Activated CD8-positive, alpha-beta memory T cell treated with anti-CD3 and anti-CD28 coated beads, Interleukin-2, amount 50 U/mL, for 48 hours (primary cell): ENCODE data around the gene ACY1.

Experiments used
- DNase-seq: peaks from one replicate; pipeline ENCODE4 v3.0.0-alpha.2; 2020

Gene ACY1

DNA sequence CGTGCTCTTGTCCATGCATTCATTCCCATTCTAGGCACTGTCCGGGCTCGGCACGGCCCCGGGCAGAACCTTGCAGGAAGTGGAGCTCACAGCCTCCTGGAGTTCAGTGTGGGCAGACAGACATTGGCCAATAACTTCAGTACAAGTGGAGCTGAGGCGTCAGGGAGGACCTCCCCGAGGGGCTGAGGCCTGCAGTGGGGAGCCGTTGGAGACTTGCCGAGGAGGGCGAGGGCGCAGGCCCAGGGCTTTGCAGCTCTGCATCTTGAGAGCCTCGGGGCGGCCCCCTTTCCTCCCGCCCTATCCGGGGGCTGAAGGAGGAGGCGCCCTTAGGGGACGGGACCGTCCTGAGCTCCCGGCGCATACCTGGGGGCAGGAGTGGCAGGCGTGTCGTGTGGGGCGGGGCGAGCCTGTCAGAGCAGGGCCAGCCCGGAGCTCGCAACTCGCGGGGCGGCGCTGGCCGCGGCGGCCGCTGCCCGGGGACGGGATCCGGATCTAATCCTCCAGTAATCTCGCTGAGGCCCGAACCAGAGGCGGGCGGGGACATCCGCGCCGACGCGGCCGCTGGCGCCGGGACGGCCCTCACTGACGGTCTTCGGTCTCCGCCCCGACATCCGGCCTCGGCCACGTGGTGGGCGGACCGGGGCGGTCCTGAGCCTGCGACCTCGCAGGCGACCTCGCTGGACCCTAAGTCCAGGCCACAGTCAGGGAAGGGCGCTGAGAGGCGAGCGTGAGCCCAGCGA is at the start of gene ACY1:
Gene ACY1 (plus strand): TSS at position 698 of the 740 bp plus-strand sequence. CDS start 530 bp downstream, outside the sequence.
- DNase-seq, result peak; percentile 88

DNA sequence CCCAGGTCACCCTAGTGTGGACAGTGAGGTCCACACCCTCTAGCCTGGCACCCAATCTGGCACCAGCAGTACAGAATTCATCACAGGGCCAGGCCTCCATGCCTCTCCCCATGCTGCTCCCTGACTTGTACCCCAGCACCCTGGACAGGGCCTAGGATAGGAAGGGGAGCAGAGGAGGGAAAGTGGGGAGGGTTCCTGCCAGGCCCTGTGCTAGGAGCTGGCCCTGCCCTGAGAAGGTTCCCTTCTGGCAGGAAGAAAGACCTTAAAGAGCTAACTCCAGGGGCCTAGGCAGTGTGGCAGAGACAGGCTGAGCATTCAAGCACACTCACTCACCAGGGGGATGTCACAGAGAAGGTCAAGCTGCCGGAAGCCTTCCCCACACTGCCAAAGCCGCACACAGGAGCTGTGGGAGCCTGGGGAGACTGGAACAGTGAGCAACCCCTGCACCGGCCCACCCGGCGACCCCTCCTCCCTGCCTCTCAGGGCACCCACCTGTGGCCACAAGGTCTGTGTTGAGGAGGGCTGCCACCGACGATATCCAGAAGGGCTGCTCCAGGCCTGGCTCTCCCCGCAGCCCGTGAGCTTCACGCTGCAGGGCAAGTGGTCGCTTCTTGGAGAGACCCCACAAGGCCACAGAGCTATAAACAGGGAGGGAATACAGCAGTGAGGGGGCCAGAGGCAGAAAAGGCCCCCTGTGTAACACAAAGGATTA is 49.0 kb upstream of the ACY1 start:
- DNase-seq, result peak; percentile 34

- DNase-seq, result no peak
Measured at GRCh38 chr3:51934991-51935885, 48.1 kb upstream of the ACY1 start.

DNA sequence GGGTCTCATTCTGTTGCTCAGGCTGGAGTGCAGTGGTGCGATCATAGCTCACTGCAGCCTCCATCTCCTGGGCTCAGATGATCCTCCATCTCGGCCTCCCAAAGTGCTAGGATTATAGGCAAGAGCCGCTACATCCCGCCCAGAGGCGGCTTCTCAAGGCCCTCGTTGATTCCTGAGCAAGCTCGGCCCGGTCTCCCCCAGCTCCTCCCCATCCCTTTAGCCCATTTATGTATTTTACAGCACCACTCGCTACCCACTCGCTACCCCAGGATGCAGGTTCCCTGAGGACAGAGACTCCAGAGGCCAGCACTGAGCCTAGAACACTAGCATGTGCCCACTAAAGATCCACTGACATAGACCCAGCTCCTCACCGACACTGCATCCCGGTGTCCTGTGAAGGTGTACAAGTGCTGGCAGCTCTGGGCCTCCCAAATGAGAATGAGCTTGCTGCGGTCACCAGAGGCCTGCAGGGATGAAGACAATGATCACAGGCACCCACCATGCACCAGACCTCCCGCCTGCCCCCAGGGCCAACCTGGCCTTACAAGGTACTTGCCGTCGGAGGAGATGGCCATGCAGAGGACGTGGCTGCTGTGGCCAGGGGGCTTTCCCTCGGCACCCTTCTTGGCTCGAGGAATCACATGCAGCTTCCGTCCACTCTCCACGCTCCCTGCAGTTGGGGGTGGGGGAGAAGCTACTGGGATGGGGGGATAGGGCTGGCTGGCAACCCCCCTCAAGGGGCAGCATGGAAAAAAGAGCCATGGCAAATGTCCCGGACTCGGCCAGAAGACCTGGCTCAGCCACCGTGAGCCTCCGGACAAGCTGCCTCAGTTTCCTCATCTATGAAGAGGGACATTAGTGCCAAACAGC is 47.2 kb upstream of the ACY1 start:
- no peak for DNase-seq

DNA sequence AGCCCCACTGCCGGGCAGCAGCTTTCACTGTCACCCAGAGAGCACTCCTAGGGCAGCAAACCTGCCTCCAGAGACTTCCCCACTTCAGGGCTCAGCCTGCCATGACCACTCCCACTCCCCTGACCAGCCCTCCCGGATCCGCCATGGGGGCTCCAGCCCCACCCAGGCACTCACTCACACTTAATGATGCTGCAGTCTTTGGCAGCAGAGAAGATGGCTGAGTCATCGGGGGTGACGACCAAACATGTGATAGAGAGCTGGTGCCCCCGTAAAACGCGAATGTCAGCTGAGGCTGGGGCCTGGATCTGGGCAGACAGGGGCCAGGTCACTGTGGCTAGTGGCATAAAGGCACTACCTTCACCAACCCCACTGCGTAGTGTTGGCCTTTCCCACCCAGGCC is 46.3 kb upstream of the ACY1 start:
- no peak for DNase-seq

DNA sequence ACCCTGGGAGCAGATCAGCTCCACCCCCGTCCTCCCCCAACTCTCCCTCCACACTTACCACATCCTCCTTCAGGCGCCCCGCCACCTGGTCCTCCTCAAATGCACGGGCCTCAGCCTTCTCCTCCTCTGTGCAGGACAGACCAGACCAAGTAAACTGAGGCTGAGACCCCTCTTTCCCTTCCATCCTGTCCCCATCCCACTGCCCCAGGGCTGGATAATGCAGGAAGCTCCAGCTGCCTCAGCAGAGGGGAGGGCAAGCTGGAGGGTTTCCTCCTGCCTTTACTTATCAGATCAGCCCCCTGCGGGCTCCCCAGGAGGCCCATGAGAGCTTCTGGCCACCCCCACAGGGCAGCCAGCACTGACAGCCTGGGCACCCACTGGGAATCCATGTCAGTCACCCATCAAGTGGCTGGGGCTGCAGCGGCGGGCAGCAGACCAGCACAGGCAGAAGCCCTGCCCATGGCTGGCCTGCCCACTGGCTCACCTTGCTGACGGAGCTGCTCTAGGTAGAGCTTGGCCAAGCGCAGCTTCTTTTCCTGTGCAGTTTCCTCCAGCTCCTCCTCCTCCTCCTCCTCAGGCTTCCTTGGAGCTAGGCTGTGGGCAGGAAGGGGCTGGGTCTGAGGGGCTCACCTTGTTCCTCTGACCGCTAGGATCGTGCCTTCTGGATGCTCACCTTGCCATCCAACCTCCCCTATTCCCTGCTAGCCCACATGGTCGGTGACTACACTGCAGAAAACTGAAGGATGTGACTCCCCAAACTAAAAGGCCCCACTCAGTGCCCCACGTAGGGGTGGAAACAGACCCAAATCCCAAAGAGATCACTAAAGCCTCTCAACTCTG is 45.5 kb upstream of the ACY1 start:
- peak; percentile 47 for DNase-seq

DNA sequence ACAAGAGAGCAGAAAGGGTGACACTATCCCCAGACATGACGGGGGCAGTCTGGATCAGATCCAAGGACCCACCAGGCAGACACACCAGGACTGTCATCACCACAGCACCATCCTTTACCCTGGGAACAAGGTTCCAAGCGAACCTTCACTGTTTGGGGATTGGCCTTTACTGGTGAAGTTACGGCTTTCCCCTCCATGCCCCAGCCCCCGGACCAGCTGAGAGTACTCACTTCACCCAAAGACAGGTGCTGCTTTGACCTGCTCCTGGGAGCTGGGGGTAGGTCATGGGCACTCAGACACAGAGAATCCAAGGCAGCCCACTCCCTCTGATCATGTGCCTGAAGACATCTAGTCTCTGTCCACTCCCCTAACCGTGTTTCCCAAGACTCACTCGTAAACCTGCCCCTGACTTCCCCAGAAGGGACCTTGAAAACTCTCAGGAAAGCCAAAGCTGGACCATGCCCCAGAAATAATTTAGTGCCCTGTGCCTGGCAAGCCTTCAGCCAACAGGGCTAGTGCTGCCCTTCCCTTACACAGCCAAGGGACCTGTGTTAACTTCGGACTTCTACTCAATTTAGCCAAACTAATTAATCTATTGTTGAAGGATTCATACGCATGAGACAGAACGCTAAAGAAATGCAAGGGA is 44.4 kb upstream of the ACY1 start:
- peak; percentile 43 for DNase-seq

GRCh38 chr3:51940648-51941462 is 42.5 kb upstream of the ACY1 start:
- DNase-seq, result peak; percentile 53

GRCh38 chr3:51941463-51941797 is 41.9 kb upstream of the ACY1 start:
- DNase-seq, result no peak

DNA sequence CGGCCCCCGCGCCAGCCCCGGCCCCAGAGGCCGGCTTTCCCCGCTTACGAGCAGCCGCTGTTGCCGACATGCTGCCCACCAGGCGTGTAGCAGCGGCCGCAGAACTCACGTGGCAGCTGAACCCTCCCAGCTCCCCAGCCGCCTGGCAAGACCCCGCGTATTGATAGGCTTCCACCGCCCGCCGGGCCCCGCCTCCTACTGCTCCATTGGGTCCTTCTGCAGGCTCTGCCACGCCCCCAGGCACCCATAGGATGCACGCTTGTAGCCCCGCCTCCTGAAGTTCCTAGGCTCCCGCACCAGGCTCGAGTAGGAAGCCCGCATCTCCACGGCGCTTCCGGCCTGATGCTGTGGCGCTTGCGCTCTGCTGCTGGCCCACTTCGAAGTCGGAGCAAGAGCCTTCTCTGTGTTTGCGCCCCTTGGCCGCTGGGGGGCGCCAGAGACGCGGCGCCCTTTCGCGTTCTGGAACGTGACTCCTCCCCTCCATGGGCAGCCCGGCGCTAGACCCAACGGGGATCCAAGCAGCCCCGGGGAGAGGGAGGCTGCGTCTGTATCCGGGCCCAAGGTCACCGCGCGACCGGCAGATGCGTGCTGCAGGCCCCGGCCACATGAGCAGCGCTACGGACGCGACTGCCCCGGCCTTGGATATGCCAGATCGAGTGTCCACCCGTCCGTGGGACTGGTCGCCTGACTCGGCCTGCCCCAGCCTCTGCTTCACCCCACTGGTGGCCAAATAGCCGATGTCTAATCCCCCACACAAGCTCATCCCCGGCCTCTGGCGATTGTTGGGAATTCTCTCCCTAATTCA is 41.3 kb upstream of the ACY1 start, which contains the start of the genes PARP3 and RRP9:
Gene PARP3 (plus strand): TSS at position 566 of the 805 bp plus-strand sequence. CDS start 993 bp downstream, outside the sequence.
Gene RRP9 (minus strand): TSS at position 107 of the 805 bp plus-strand sequence. CDS start 37 bp downstream, at position 70.
- peak; percentile 98 for DNase-seq

DNA sequence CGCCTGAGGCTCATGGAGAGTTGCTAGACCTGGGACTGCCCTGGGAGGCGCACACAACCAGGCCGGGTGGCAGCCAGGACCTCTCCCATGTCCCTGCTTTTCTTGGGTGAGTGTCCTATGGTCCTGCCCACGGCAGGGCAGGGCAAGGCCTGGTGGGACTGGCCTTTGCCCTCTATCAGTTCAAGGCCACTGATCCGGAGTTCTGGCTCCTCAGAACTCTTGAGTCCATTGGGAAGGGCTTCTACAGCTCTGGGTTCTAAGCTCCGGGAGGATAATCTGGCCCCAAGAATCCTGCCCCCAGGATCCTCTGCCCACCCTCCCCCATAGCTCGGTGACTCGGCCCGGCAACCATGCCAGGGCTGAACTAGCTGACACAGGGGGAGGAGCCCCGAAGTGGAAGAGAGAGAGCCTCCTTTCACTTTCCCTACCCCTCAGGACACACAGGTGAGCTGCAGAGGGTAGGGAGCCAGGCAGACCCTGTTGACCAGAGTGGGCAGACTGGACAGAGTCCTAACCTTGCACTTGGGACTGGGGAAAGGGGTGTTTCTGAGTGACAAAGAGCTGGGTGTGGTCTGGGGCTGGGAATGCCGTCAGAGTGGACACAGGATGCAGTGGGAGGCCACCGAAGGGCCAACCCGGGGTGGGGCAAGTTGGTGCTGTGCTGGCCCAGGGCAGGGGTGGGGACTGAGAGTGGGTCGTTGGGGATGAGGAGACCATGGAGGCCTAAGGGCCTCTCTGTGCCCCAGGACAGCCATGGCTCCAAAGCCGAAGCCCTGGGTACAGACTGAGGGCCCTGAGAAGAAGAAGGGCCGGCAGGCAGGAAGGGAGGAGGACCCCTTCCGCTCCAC is 40.5 kb upstream of the ACY1 start:
- DNase-seq, result peak; percentile 77

DNA sequence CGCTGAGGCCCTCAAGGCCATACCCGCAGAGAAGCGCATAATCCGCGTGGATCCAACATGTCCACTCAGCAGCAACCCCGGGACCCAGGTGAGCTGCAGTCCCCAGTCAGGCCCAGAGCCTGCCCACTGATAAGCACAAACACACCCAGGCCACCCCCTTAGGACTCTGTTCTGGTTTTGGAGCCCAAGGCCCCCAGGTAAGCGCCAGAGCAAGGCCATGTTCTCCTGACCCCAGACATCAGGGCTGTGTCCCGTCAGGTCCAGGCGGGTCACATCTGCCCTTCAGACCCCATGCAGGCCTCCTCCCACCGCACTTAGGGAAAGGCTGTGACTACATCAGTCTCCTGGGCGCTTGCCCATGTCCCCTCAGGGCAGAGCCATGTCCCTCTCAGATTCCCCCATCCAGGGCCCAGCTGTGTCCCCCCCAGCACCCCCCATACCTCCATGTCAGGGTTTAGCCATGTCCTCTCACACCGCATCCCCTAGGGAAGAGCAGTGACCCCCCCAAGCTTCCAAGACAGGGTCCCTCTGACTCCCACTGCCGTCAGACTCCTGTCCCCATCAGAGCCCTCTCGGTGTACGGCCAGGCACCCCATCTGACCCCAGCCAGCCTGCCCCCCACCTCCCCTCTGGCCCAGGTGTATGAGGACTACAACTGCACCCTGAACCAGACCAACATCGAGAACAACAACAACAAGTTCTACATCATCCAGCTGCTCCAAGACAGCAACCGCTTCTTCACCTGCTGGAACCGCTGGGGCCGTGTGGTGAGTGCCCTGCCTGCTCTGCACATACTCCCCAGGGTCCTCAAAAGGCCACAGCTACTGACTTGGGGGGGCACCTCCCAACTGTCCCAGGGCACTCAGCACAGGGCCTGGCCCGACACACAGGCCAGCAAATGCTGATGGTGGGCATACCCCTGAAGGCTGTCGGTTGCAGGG is 39.6 kb upstream of the ACY1 start:
- no peak for DNase-seq

DNA sequence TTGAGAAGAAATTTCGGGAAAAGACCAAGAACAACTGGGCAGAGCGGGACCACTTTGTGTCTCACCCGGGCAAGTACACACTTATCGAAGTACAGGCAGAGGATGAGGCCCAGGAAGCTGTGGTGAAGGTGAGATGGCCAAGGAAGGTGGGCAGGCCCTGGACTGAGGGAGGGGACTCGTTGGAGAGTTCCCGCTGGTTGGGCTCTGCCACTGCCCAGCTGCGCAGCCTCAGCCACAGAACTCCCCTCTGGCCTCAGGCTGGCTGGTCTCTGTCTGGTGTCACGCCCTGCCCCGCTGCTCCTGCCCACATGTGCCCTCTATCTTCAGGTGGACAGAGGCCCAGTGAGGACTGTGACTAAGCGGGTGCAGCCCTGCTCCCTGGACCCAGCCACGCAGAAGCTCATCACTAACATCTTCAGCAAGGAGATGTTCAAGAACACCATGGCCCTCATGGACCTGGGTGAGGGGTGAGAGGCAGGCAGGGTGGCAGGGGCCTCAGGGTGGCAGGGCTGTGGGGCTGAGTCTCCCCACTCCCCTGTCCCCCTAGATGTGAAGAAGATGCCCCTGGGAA is 38.8 kb upstream of the ACY1 start:
- DNase-seq, result no peak

DNA sequence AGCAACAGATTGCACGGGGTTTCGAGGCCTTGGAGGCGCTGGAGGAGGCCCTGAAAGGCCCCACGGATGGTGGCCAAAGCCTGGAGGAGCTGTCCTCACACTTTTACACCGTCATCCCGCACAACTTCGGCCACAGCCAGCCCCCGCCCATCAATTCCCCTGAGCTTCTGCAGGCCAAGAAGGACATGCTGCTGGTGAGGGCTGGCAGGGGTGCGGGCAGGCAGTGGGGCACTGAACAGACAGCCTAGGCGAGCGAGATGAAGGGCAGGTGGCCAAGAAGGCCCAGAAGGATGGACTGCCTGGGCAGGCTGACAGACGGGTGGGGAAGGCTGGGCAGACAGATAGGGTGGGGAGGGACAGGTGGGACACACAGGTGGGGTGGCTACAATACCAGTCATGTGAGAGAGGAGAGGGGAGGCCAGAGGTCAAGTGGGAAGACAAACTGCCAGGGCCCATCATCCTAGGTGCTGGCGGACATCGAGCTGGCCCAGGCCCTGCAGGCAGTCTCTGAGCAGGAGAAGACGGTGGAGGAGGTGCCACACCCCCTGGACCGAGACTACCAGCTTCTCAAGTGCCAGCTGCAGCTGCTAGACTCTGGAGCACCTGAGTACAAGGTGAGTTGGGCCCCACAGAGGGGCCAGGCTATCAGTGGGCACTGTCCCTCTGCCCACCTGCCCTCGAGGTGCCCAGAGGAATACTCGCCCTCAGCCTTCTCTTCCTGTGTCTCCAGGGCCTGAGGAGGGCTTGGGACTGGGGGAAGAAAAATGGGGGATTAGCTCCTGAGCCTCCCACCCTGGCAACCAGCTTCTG is 38.1 kb upstream of the ACY1 start:
- no peak for DNase-seq

DNA sequence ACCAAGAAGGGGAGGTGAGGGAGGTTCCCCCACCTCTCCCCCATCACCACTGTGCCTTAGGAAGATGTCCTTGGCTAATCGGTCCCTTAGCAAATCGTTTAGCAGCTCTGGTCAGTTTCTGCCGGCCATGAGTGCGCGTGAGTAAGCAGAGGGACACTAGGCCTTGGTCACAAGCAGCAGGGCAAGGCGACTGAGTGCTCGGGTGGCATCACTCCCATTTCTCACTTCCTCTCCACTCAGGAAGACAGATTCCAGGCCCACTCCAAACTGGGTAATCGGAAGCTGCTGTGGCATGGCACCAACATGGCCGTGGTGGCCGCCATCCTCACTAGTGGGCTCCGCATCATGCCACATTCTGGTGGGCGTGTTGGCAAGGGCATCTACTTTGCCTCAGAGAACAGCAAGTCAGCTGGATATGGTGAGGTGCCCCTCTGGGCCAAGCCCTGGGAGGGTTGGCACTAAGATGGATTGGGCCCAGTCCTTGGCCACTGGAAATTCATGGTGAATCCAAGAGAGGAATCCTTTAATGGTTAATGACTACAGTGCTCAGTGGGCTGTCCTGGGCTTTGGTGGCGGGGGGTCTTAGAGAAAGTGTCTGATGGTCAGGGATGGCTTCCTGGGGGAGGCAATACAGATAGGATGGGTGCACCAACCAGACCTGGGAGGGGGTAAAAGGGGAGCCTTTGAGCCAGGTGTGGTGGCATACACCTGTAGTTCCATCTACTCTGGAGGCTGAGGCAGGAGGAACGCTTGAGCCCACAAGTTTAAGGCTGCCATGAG is 37.2 kb upstream of the ACY1 start:
- DNase-seq, result no peak
